T-helper 1 cell treated with Interleukin-12 subunit alpha and Interleukin-12 subunit beta and Interleukin-4 antibody, amounts not matched to agents 30 μg/mL and 1 μg/mL, for 36 hours (primary cell): Measurements from ENCODE around the gene DUS2.
A peak's percentile ranks its signal among the peaks of the same experiment; 100 is the strongest.

ENCODE experiments used
- H3K27ac Mint-ChIP-seq: one replicate; pipeline ENCODE4 v1.8.0; 2021; ENCODE audit warnings: mild to moderate bottlenecking, mixed read lengths
- H3K27me3 Mint-ChIP-seq: one replicate; pipeline ENCODE4 v1.8.0; 2021; ENCODE audit warnings: low read depth, mixed read lengths
- H3K36me3 Mint-ChIP-seq: one replicate; pipeline ENCODE4 v1.8.0; 2021; ENCODE audit warnings: low read depth, mixed read lengths
- H3K4me1 Mint-ChIP-seq: one replicate; pipeline ENCODE4 v1.8.0; 2021; ENCODE audit warnings: low read depth, mixed read lengths
- H3K4me3 Mint-ChIP-seq: one replicate; pipeline ENCODE4 v1.8.0; 2021; ENCODE audit warnings: mild to moderate bottlenecking, moderate library complexity, mixed read lengths
- H3K9me3 Mint-ChIP-seq: one replicate; pipeline ENCODE4 v1.8.0; 2021; ENCODE audit warnings: mixed read lengths

Gene DUS2

GRCh38 chr16:68022728-68023537 is at the start of gene DUS2, which contains the start of gene DDX28:
Gene DUS2 (plus strand): TSS chr16:68023284. CDS start chr16:68038024, 14,740 bp downstream.
Gene DDX28 (minus strand): TSS chr16:68023232. CDS start chr16:68023202, 30 bp downstream.
- Mint-ChIP-seq H3K27me3 (no peaks in the 10 kb centered on the region), H3K36me3 (peaks cover 17% of the 10 kb centered on the region), H3K9me3 (no peaks in the 10 kb centered on the region), H3K27ac (peak within 1 kb of the TSS; percentile 97), H3K4me3 (peak within 1 kb of the TSS; percentile 100), H3K4me1 (peaks cover 16% of the 10 kb centered on the region)

- H3K36me3 Mint-ChIP-seq = no peaks in the 10 kb centered on the region
- peaks cover 11% of the 10 kb centered on the region for H3K27me3 Mint-ChIP-seq
- no peak overlapping the region for H3K27ac Mint-ChIP-seq
- no peak overlapping the region for H3K4me3 Mint-ChIP-seq
- H3K4me1 Mint-ChIP-seq = no peaks in the 10 kb centered on the region
- H3K9me3 Mint-ChIP-seq = no peaks in the 10 kb centered on the region
These were observed 47.6 kb upstream of the DUS2 start for GRCh38 chr16:67975321-67976105.

DNA sequence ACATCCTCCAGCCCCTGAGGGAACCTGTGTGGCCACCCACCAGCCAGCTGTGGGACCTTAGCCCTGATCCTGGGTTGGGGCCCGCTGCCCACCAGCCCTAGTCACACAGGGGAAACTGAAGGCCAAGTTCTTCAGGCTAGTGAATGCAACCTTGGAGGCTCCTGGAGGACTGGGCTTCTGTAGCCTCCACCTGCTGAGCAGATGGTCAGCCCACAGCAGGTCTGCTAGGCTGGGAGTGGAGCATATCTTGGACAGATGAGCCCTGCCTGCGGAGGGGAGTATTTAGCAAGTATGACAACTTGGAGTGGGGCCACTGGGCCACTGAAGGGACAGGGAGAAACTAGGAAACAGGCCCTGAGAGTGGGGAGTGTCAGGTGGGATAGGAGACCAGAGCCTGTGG is 46.9 kb upstream of the DUS2 start:
- no peaks in the 10 kb centered on the region for H3K9me3 Mint-ChIP-seq
- no peak overlapping the region for H3K4me3 Mint-ChIP-seq
- H3K27ac Mint-ChIP-seq = no peak overlapping the region

DNA sequence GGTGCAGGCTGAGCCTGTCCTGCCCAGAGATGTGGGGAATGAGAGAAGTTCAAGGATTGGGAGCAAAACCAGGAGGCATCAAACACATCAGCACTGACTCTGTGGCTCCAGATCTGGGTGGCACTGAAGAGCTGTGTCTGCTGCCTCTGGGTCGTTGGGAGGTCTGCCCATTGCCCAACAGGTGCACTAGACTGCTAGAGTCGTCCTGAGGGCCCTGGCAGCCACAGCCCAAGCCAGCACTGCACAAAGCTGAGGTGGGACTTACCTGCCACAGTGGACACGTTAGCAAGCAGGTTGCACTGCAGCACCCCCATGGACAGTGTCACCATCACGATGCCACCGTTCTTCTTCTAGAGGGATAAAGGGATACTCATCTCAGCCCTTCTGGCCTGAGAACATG is 46.1 kb upstream of the DUS2 start:
- H3K36me3 Mint-ChIP-seq = no peaks in the 10 kb centered on the region
- H3K9me3 Mint-ChIP-seq = no peaks in the 10 kb centered on the region
- H3K4me3 Mint-ChIP-seq = no peak overlapping the region
- H3K4me1 Mint-ChIP-seq = no peaks in the 10 kb centered on the region
- H3K27me3 Mint-ChIP-seq = peaks cover 11% of the 10 kb centered on the region
- H3K27ac Mint-ChIP-seq = no peak overlapping the region

More for the DNA sequence above, 46.9 kb upstream of the DUS2 start:
- no peaks in the 10 kb centered on the region for H3K4me1 Mint-ChIP-seq
- H3K36me3 Mint-ChIP-seq = no peaks in the 10 kb centered on the region
- H3K27me3 Mint-ChIP-seq = peaks cover 11% of the 10 kb centered on the region

GRCh38 chr16:67977469-67978227 is 45.4 kb upstream of the DUS2 start:
- no peaks in the 10 kb centered on the region for H3K36me3 Mint-ChIP-seq
- H3K27me3 Mint-ChIP-seq = peaks cover 11% of the 10 kb centered on the region
- H3K4me1 Mint-ChIP-seq = no peaks in the 10 kb centered on the region
- H3K4me3 Mint-ChIP-seq = no peak overlapping the region
- no peaks in the 10 kb centered on the region for H3K9me3 Mint-ChIP-seq
- H3K27ac Mint-ChIP-seq = no peak overlapping the region

GRCh38 chr16:67979955-67980678 is 43.0 kb upstream of the DUS2 start, which contains the start of gene DPEP3:
Gene DPEP3 (minus strand): TSS chr16:67980499. CDS start chr16:67980380, 119 bp downstream.
- Mint-ChIP-seq H3K4me3 (no peak within 1 kb of the TSS), H3K9me3 (no peaks in the 10 kb centered on the region), H3K27me3 (peaks cover 11% of the 10 kb centered on the region), H3K4me1 (peaks cover 23% of the 10 kb centered on the region), H3K27ac (no peak within 1 kb of the TSS), H3K36me3 (no peaks in the 10 kb centered on the region)

DNA sequence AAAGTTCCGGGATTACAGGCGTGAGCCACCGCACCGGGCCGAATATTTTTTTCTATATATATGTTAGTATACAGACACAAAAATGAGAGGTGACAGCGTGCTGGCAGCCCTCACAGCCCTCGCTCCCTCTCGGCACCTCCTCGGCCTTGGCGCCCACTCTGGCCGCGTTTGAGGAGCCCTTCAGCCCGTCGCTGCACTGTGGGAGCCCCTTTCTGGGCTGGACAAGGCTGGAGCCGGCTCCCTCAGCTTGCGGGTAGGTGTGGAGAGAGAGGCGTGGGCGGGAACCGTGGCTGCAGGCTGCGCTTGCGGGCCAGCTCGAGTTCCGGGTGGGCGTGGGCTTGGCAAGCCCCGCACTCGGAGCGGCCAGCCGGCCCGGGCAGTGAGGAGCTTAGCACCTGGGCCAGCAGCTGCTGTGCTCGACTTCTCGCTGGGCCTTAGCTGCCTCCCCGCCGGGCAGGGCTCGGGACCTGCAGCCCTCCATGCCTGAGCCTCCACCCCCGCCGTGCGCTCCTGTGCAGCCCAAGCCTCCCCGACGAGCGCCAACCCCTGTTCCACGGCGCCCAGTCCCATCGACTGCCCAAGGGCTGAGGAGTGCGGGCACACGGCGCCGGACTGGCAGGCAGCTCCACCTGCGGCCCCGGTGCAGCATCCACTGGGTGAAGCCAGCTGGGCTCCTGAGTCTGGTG is 40.9 kb upstream of the DUS2 start:
- no peaks in the 10 kb centered on the region for H3K36me3 Mint-ChIP-seq
- no peaks in the 10 kb centered on the region for H3K9me3 Mint-ChIP-seq
- H3K27ac Mint-ChIP-seq = no peak overlapping the region
- H3K4me3 Mint-ChIP-seq = no peak overlapping the region
- peaks cover 23% of the 10 kb centered on the region for H3K4me1 Mint-ChIP-seq
- peaks cover 5% of the 10 kb centered on the region for H3K27me3 Mint-ChIP-seq

DNA sequence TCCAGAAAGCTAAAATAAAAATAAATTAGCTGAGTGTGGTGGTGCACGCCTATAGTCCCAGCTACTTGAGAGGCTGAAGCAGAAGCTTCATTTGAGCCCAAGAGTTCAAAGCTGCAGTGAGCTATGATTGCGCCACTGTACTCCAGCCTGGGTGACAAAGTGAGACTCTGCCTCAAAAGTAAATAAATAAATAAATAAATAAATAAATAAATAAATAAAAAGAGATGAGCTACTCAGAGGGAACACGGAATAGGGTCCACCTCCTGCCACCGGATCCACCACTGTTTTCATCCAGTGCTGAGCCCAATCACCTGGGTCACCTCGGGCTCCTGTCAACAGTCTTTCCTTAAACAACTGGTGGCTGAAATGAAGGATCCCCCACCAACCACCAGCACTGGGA is 36.1 kb upstream of the DUS2 start:
- no peaks in the 10 kb centered on the region for H3K9me3 Mint-ChIP-seq
- H3K4me3 Mint-ChIP-seq = no peak overlapping the region
- peaks cover 28% of the 10 kb centered on the region for H3K4me1 Mint-ChIP-seq
- H3K27me3 Mint-ChIP-seq = no peaks in the 10 kb centered on the region
- H3K27ac Mint-ChIP-seq = no peak overlapping the region
- peaks cover 2% of the 10 kb centered on the region for H3K36me3 Mint-ChIP-seq

GRCh38 chr16:67987460-67988160 is 35.5 kb upstream of the DUS2 start:
- peaks cover 2% of the 10 kb centered on the region for H3K36me3 Mint-ChIP-seq
- no peaks in the 10 kb centered on the region for H3K9me3 Mint-ChIP-seq
- H3K4me1 Mint-ChIP-seq = peaks cover 31% of the 10 kb centered on the region
- peak overlapping the region; percentile 11 for H3K27ac Mint-ChIP-seq
- H3K4me3 Mint-ChIP-seq = no peak overlapping the region
- no peaks in the 10 kb centered on the region for H3K27me3 Mint-ChIP-seq

- peaks cover 26% of the 10 kb centered on the region for H3K4me1 Mint-ChIP-seq
- no peak overlapping the region for H3K4me3 Mint-ChIP-seq
- no peaks in the 10 kb centered on the region for H3K27me3 Mint-ChIP-seq
- no peak overlapping the region for H3K27ac Mint-ChIP-seq
- peaks cover 2% of the 10 kb centered on the region for H3K36me3 Mint-ChIP-seq
- no peaks in the 10 kb centered on the region for H3K9me3 Mint-ChIP-seq
These were observed 34.4 kb upstream of the DUS2 start for GRCh38 chr16:67988675-67989074.

DNA sequence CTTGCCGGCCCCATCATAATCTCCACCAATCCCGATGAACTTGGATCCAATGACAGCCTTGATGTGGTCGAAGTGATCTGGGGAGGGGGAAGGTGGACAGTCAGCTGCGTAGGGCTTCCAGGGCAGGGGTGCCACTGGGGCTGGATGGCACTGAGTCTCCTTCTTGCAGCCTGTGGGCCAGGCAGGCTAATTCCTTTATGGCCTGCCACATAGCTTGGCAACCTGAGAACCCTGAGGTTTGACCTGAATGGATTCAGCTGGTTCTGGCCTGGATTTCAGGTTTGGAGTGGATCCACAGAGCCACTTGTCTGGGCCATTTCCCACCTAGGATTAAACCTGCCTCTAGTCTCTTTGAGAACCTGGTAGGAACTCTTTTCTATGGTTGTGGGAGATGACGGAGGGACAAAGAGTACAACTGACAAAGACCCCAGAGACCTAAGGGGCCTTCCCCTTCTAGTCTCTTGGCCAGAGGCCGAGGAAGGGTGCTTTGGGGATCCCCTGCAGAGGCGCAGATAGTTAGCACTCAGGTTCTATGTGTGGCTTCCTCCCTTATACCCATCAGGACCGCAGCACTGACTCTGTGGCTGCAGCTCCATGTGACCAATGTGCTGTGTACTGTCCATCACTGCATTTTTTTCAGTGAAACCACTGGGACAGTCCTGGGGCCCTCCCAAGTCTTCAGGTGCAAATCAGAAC is 33.6 kb upstream of the DUS2 start:
- Mint-ChIP-seq H3K4me3 (no peak overlapping the region), H3K27ac (no peak overlapping the region), H3K4me1 (peaks cover 23% of the 10 kb centered on the region), H3K9me3 (no peaks in the 10 kb centered on the region), H3K27me3 (no peaks in the 10 kb centered on the region), H3K36me3 (peaks cover 2% of the 10 kb centered on the region)

- Mint-ChIP-seq H3K4me3 (no peak overlapping the region), H3K9me3 (no peaks in the 10 kb centered on the region), H3K27me3 (no peaks in the 10 kb centered on the region), H3K36me3 (peaks cover 2% of the 10 kb centered on the region), H3K27ac (no peak overlapping the region), H3K4me1 (peaks cover 21% of the 10 kb centered on the region)
These were observed 33.1 kb upstream of the DUS2 start for GRCh38 chr16:67990018-67990386.
